Stomach (tissue), 4 donors: ENCODE measurements around the gene SPTAN1.

ENCODE experiments used
- CTCF ChIP-seq, 7 experiments: fragments of 450-650 bp in 4 of 7; fragments of 200-600 bp in 3 of 7; sonication (generic) in 3 of 7; IDR thresholded peaks; one replicate each; pipeline ENCODE4 v1.5.1; 2016 to 2019; ENCODE audit warnings: antibody characterized with exemption in 7 of 7, control low read depth in 2 of 7, mild to moderate bottlenecking in 1 of 7
- EP300 ChIP-seq: sonication (generic); formaldehyde crosslinking; IDR thresholded peaks from one replicate; pipeline ENCODE4 v1.6.1; 2017; ENCODE audit warnings: antibody characterized with exemption
- POLR2A ChIP-seq, 4 donors: fragments of 450-650 bp; IDR thresholded peaks; one replicate each; pipeline ENCODE4 v1.6.1; 2016; ENCODE audit warnings: antibody characterized with exemption in 4 of 4, control low read depth in 2 of 4, mild to moderate bottlenecking in 1 of 4, moderate library complexity in 1 of 4
- POLR2AphosphoS5 ChIP-seq, 3 donors: sonication (generic); formaldehyde crosslinking; IDR thresholded peaks; one replicate each; pipeline ENCODE4 v1.6.1; 2016; ENCODE audit warnings: antibody characterized with exemption in 3 of 3

DNA sequence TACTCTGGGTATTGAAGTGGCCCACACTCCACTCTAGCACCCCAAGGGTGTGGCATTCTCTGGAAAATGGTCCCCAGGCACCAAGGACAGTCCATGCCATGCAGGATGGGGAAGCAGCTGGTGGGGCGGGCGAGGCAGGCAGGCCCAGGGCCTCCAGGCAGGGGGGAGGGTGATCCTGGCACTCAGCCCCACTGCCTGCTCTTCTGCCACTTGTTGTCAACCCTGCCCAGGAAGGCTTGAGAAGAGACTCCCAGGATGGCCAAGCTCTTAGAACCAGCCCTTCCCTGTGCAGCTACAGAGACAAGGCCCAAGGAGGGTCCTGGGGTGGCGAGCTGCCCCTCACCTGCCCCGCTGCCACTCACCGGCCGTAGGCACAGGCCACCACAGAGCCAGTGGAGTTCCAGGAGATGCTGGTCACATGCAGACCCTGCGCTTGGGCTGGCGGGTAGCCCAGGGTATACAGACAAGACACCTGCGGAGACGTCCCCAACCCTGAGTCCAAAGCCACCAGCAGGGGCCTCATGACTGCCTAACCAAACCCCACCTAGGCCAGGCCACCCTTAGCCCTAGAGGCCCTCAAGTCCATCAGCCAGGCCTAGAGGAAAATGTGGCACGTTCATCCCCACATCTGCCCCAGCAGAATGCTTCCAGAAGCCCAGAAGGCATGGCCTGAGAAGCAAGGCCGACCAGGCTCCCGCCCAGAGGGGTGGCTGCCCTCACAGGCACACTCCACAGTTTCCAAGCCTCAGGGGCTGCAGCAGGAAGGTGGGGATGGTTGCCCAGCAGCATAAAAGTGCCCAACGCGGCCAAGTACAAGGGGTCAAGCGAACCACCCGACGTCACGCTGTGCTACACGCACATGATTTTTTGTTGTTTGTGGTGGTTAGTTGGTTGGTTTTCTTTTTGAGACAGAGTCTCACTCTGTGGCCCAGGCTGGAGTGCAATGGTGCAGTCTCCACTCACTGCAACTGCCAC, 84.5 kb downstream of the SPTAN1 start:
- TF ChIP-seq CTCF (IDR thresholded peaks at IDR 0.05): no peak
- TF ChIP-seq POLR2AphosphoS5 (IDR thresholded peaks at IDR 0.05): no peak
- TF ChIP-seq POLR2A (IDR thresholded peaks at IDR 0.05): no peak
- no peak for TF ChIP-seq EP300
